ENCODE data around the gene COL20A1.

Gene COL20A1

GRCh38 chr20:63369724-63370617 is 77.0 kb downstream of the COL20A1 start:
- H3K4me1 ChIP-seq (ENCODE audit: insufficient read depth, poor library complexity, severe bottlenecking) = no peaks in the 10 kb centered on the region
- H3K4me3 ChIP-seq (ENCODE audit: severe bottlenecking) = no peak overlapping the region
- ATAC-seq (ENCODE audit: low read depth) (no peak), DNase-seq (ENCODE audit: low spot score) (no peak)
- no peaks in the 10 kb centered on the region for H3K9me3 ChIP-seq (ENCODE audit: severe bottlenecking)
- no peaks in the 10 kb centered on the region for H3K36me3 ChIP-seq (ENCODE audit: low read depth)
- no peak overlapping the region for H3K27ac ChIP-seq (ENCODE audit: poor library complexity, severe bottlenecking)
- TF ChIP-seq CTCF (IDR thresholded peaks at IDR 0.05; ENCODE audit: poor library complexity, severe bottlenecking) = no peak
- H3K27me3 ChIP-seq (ENCODE audit: insufficient read depth, poor library complexity, severe bottlenecking) = peaks cover 63% of the 10 kb centered on the region

GRCh38 chr20:63370618-63371187 is 77.7 kb downstream of the COL20A1 start:
- Histone ChIP-seq H3K9me3 (ENCODE audit: severe bottlenecking) (no peaks in the 10 kb centered on the region), H3K27ac (ENCODE audit: poor library complexity, severe bottlenecking) (no peak overlapping the region), H3K4me3 (ENCODE audit: severe bottlenecking) (no peak overlapping the region), H3K4me1 (ENCODE audit: insufficient read depth, poor library complexity, severe bottlenecking) (no peaks in the 10 kb centered on the region), H3K36me3 (ENCODE audit: low read depth) (no peaks in the 10 kb centered on the region), H3K27me3 (ENCODE audit: insufficient read depth, poor library complexity, severe bottlenecking) (peaks cover 59% of the 10 kb centered on the region)
- no peak for DNase-seq (ENCODE audit: low spot score)
- TF ChIP-seq CTCF (IDR thresholded peaks at IDR 0.05; ENCODE audit: poor library complexity, severe bottlenecking) = no peak
- ATAC-seq (ENCODE audit: low read depth) = no peak

- ATAC-seq (ENCODE audit: low read depth) (no peak), DNase-seq (ENCODE audit: low spot score) (no peak)
- no peak overlapping the region for H3K27ac ChIP-seq (ENCODE audit: poor library complexity, severe bottlenecking)
- no peaks in the 10 kb centered on the region for H3K4me1 ChIP-seq (ENCODE audit: insufficient read depth, poor library complexity, severe bottlenecking)
- peaks cover 61% of the 10 kb centered on the region for H3K27me3 ChIP-seq (ENCODE audit: insufficient read depth, poor library complexity, severe bottlenecking)
- no peak for TF ChIP-seq CTCF (IDR thresholded peaks at IDR 0.05; ENCODE audit: poor library complexity, severe bottlenecking)
- H3K36me3 ChIP-seq (ENCODE audit: low read depth) = no peaks in the 10 kb centered on the region
- H3K9me3 ChIP-seq (ENCODE audit: severe bottlenecking) = no peaks in the 10 kb centered on the region
- no peak overlapping the region for H3K4me3 ChIP-seq (ENCODE audit: severe bottlenecking)
These were observed 78.4 kb downstream of the COL20A1 start for GRCh38 chr20:63371291-63371865.

GRCh38 chr20:63372971-63373885 is 80.2 kb downstream of the COL20A1 start:
- no peak for TF ChIP-seq CTCF (IDR thresholded peaks at IDR 0.05; ENCODE audit: poor library complexity, severe bottlenecking)
- DNase-seq (ENCODE audit: low spot score) (no peak), ATAC-seq (ENCODE audit: low read depth) (no peak)
- Histone ChIP-seq H3K36me3 (ENCODE audit: low read depth) (no peaks in the 10 kb centered on the region), H3K27me3 (ENCODE audit: insufficient read depth, poor library complexity, severe bottlenecking) (peaks cover 67% of the 10 kb centered on the region), H3K4me1 (ENCODE audit: insufficient read depth, poor library complexity, severe bottlenecking) (no peaks in the 10 kb centered on the region), H3K4me3 (ENCODE audit: severe bottlenecking) (no peak overlapping the region), H3K9me3 (ENCODE audit: severe bottlenecking) (no peaks in the 10 kb centered on the region), H3K27ac (ENCODE audit: poor library complexity, severe bottlenecking) (no peak overlapping the region)
